BLaER1 (cell line): ENCODE results near the gene RHOT2.

ENCODE experiments used
- H3K27ac ChIP-seq: shearing (Covaris generic); formaldehyde crosslinking; 2 replicates; pipeline ENCODE4 v1.8.1; 2022
- H3K27me3 ChIP-seq: shearing (Covaris generic); formaldehyde crosslinking; 2 replicates; pipeline ENCODE4 v1.8.1; 2022
- H3K36me3 ChIP-seq: shearing (Covaris generic); formaldehyde crosslinking; 2 replicates; pipeline ENCODE4 v1.8.1; 2022
- H3K4me1 ChIP-seq: shearing (Covaris generic); formaldehyde crosslinking; 2 replicates; pipeline ENCODE4 v1.8.1; 2022
- H3K4me2 ChIP-seq: shearing (Covaris generic); formaldehyde crosslinking; 2 replicates; pipeline ENCODE4 v1.8.1; 2022
- H3K4me3 ChIP-seq: shearing (Covaris generic); formaldehyde crosslinking; 2 replicates; pipeline ENCODE4 v1.8.1; 2022
- H3K9ac ChIP-seq: shearing (Covaris generic); formaldehyde crosslinking; 2 replicates; pipeline ENCODE4 v1.8.1; 2022
- H3K9me3 ChIP-seq: shearing (Covaris generic); formaldehyde crosslinking; 2 replicates; pipeline ENCODE4 v1.8.1; 2022
- H4K20me1 ChIP-seq: shearing (Covaris generic); formaldehyde crosslinking; 2 replicates; pipeline ENCODE4 v1.8.1; 2022
- Cebpa-rat ChIP-seq: shearing (Covaris generic); IDR thresholded peaks from 2 replicates; pipeline ENCODE4 v1.8.1; 2022

The RHOT2 gene

DNA sequence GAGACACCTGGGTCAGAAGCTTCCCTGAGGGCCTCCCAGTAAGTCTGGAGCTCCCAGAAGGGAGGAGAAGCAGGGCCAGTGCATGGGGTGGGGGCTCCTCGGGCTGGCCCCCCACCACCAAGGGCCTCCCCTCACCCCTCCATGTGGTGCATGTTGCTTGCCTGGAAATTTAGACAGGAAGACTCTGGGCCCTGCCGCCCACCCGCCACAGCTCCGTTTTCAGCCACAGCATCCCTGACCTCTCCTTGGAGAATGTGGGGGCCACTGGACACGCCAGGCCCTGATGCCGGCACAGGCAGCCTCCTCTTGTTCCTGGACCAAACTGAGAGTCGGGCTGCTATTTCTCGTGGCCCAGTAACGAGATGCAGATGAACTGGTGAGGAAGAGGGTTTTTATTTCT is 29.1 kb upstream of the RHOT2 start:
- Histone ChIP-seq H4K20me1 (peaks cover 31% of the 10 kb centered on the region), H3K4me2 (peak overlapping the region; percentile 82), H3K4me1 (peaks cover 73% of the 10 kb centered on the region), H3K9me3 (no peaks in the 10 kb centered on the region), H3K27ac (peak overlapping the region; percentile 81), H3K9ac (peak overlapping the region; percentile 59; the same call in 1 of the 2 replicates), H3K4me3 (peak overlapping the region; percentile 24; the same call in 1 of the 2 replicates), H3K27me3 (no peaks in the 10 kb centered on the region), H3K36me3 (peaks cover 12% of the 10 kb centered on the region)
- no peak for TF ChIP-seq Cebpa-rat

GRCh38 chr16:640614-641013 is 27.3 kb upstream of the RHOT2 start:
- TF ChIP-seq Cebpa-rat: no peak
- H3K4me1 ChIP-seq: peaks cover 72% of the 10 kb centered on the region
- peak overlapping the region; percentile 87 for H3K9ac ChIP-seq
- H3K9me3 ChIP-seq: no peaks in the 10 kb centered on the region
- H3K27ac ChIP-seq: peak overlapping the region; percentile 90
- peaks cover 31% of the 10 kb centered on the region for H4K20me1 ChIP-seq
- no peaks in the 10 kb centered on the region for H3K36me3 ChIP-seq
- peak overlapping the region; percentile 99 for H3K4me2 ChIP-seq
- peak overlapping the region; percentile 93 for H3K4me3 ChIP-seq
- no peaks in the 10 kb centered on the region for H3K27me3 ChIP-seq

DNA sequence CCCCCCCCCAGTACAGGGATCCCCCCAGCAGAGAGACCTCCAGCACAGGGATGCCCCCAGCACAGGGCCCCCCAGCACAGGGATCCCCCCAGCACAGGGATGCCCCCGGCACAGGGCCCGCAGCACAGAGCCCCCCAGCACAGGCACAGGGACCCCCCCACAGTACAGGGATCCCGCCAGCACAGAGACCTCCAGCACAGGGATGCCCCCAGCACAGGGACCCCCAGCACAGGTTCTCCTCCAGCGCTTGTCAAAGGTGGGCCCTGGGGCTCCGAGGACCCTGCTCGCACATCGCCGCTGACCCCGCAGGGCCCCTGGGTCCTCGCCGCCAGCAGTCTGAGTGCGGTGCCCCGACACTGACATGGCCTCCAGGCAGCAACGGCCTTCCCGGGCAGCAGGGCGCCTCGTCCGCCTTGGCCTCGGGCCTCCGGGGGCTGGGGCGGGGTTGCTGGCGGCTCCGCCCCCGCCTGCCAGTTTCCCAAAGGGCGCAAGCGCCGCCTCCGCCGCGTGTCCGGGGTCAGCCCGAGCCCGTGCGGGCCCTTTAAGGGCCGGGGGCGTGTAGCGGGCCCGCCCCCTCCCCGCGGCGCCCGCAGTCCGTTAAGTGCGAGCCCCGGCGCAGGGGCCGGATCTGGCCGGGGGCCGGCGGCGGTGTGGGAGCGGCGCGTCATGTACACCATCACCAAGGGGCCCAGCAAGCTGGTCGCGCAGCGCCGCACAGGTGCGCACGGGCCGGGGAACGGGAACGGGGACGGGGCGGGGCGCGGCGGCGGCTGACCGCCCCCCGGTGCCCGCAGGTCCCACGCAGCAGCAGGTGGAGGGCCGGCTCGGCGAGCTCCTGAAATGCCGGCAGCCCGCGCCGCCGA is 26.4 kb upstream of the RHOT2 start, which contains the start of gene MCRIP2:
Gene MCRIP2 (plus strand): TSS at position 503 of the 863 bp plus-strand sequence. CDS start 164 bp downstream, at position 667.
- Histone ChIP-seq H3K27me3 (no peaks in the 10 kb centered on the region), H4K20me1 (peaks cover 41% of the 10 kb centered on the region), H3K36me3 (peaks cover 7% of the 10 kb centered on the region), H3K9me3 (no peaks in the 10 kb centered on the region), H3K9ac (peak within 1 kb of the TSS; percentile 87), H3K4me3 (peak within 1 kb of the TSS; percentile 93), H3K4me1 (peaks cover 81% of the 10 kb centered on the region), H3K4me2 (peak within 1 kb of the TSS; percentile 99), H3K27ac (peak within 1 kb of the TSS; percentile 90)
- TF ChIP-seq Cebpa-rat: no peak

GRCh38 chr16:642189-643049 is 25.5 kb upstream of the RHOT2 start:
- H3K27me3 ChIP-seq: no peaks in the 10 kb centered on the region
- peaks cover 15% of the 10 kb centered on the region for H3K36me3 ChIP-seq
- peak overlapping the region; percentile 87 for H3K9ac ChIP-seq
- H4K20me1 ChIP-seq: peaks cover 49% of the 10 kb centered on the region
- H3K4me3 ChIP-seq: peak overlapping the region; percentile 93
- H3K9me3 ChIP-seq: no peaks in the 10 kb centered on the region
- H3K27ac ChIP-seq: peak overlapping the region; percentile 90
- no peak for TF ChIP-seq Cebpa-rat
- H3K4me2 ChIP-seq: peak overlapping the region; percentile 99
- peaks cover 87% of the 10 kb centered on the region for H3K4me1 ChIP-seq

- Histone ChIP-seq H3K27me3 (no peaks in the 10 kb centered on the region), H3K4me2 (peak overlapping the region; percentile 99), H3K4me1 (peaks cover 87% of the 10 kb centered on the region), H4K20me1 (peaks cover 55% of the 10 kb centered on the region), H3K9ac (peak overlapping the region; percentile 87), H3K9me3 (no peaks in the 10 kb centered on the region), H3K4me3 (peak overlapping the region; percentile 93), H3K27ac (peak overlapping the region; percentile 90), H3K36me3 (peaks cover 17% of the 10 kb centered on the region)
- no peak for TF ChIP-seq Cebpa-rat
Measured at GRCh38 chr16:643050-643368, 24.9 kb upstream of the RHOT2 start.

DNA sequence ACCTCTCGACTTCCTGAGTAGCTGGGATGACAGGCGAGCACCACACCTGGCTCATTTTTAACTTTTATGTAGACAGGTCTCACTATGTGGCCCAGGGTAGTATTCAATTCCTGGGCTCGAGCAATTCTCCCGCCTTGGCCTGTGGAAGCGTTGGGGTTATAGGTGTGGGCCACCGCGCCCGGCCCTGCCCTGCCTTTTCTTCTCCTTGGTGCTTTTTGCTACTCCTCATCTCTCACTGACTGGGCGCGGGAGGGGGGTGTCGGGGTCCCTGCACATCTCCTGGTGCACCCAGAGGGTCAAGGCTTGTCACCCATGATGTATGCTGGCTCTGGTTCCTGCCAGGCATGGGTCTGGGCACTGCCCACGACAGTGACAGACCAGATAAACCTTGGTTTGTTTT is 23.4 kb upstream of the RHOT2 start:
- H3K4me1 ChIP-seq: peaks cover 80% of the 10 kb centered on the region
- H3K4me2 ChIP-seq: no peak overlapping the region
- H3K27ac ChIP-seq: no peak overlapping the region
- no peak overlapping the region for H3K4me3 ChIP-seq
- no peak for TF ChIP-seq Cebpa-rat
- no peak overlapping the region for H3K9ac ChIP-seq
- H3K36me3 ChIP-seq: peaks cover 17% of the 10 kb centered on the region
- H3K9me3 ChIP-seq: no peaks in the 10 kb centered on the region
- no peaks in the 10 kb centered on the region for H3K27me3 ChIP-seq
- H4K20me1 ChIP-seq: peaks cover 58% of the 10 kb centered on the region

DNA sequence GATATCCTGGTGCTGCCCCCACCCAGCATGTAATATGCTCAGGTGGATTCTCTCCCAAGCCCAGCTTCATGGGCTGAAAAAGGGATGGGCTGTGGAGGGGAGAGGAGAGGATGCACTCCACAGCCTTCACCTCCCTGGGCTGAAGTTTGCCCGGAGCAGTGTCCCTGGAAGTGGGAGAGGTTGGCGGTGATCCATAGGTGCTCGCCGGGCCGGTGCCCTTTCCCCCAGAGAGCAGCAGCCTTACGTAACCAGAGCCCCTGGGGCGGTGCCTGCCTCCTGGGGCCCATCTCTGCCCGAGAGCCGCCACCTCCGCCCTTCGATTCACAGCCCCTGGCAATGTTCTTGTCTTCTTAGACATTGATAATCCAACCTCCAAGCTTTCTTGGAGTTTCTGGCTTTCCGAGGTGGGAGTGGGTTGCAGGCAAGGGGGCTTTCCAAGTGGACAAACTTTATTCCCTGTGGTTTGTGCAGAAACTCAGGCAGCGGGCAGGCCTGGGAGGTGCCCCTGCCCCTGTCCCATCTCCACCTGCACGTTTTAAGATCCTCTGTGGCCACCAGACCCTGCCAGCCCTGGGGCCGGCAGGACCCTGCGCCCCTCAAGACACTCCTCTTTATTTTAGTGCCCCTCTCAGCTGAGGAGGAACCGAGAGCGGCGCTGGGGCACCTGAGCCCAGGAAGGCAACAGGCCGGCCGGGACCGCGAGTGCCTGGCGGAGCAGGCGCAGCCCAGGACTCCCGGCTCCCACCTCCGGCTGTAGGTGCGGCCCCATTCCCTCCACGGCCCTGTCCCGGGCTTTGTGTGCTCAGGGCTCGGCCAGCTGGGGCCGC is 21.9 kb upstream of the RHOT2 start:
- no peak for TF ChIP-seq Cebpa-rat
- H3K27me3 ChIP-seq: no peaks in the 10 kb centered on the region
- peaks cover 17% of the 10 kb centered on the region for H3K36me3 ChIP-seq
- peak overlapping the region; percentile 31; the same call in 1 of the 2 replicates for H3K27ac ChIP-seq
- no peak overlapping the region for H3K4me3 ChIP-seq
- peaks cover 58% of the 10 kb centered on the region for H4K20me1 ChIP-seq
- H3K4me1 ChIP-seq: peaks cover 76% of the 10 kb centered on the region
- 0 out of 2 replicates have a peak overlapping the region, but pooled peaks have one; percentile 15 for H3K9ac ChIP-seq
- no peaks in the 10 kb centered on the region for H3K9me3 ChIP-seq
- H3K4me2 ChIP-seq: 0 out of 2 replicates have a peak overlapping the region, but pooled peaks have one; percentile 91

- Histone ChIP-seq H3K27me3 (no peaks in the 10 kb centered on the region), H3K4me1 (peaks cover 73% of the 10 kb centered on the region), H3K4me2 (peak overlapping the region; percentile 91), H3K36me3 (peaks cover 20% of the 10 kb centered on the region), H3K9ac (0 out of 2 replicates have a peak overlapping the region, but pooled peaks have one; percentile 15), H3K27ac (no peak overlapping the region), H4K20me1 (peaks cover 58% of the 10 kb centered on the region), H3K9me3 (no peaks in the 10 kb centered on the region), H3K4me3 (no peak overlapping the region)
- TF ChIP-seq Cebpa-rat: no peak
Measured at GRCh38 chr16:646679-647172, 21.2 kb upstream of the RHOT2 start.
